Measurements from ENCODE around the gene VPS41.

The VPS41 gene

GRCh38 chr7:38798552-38799267 is 110.3 kb downstream of the VPS41 start:
- DNase-seq, result no peak

GRCh38 chr7:38796626-38797501 is 112.1 kb downstream of the VPS41 start:
- DNase-seq, result peak; percentile 54

- DNase-seq, result no peak
Measured at GRCh38 chr7:38795593-38795992, 113.4 kb downstream of the VPS41 start.

GRCh38 chr7:38781991-38782390 is 127.0 kb downstream of the VPS41 start:
- DNase-seq, result no peak

GRCh38 chr7:38777609-38778008 is 131.4 kb downstream of the VPS41 start:
- DNase-seq, result no peak

GRCh38 chr7:38775506-38776175 is 133.3 kb downstream of the VPS41 start:
- no peak for DNase-seq

- DNase-seq, result no peak
Measured at GRCh38 chr7:38773430-38773829, 135.6 kb downstream of the VPS41 start.

- DNase-seq, result no peak
Measured at GRCh38 chr7:38760226-38760625, 148.8 kb downstream of the VPS41 start.

- no peak for DNase-seq
Measured at GRCh38 chr7:38759028-38759427, 150.0 kb downstream of the VPS41 start.

GRCh38 chr7:38757931-38758330 is 151.1 kb downstream of the VPS41 start:
- DNase-seq, result no peak

- DNase-seq, result no peak
Measured at GRCh38 chr7:38756521-38756920, 152.5 kb downstream of the VPS41 start.

- no peak for DNase-seq
Measured at GRCh38 chr7:38753347-38753746, 155.6 kb downstream of the VPS41 start.

GRCh38 chr7:38751416-38751815 is 157.6 kb downstream of the VPS41 start:
- no peak for DNase-seq

GRCh38 chr7:38748056-38748610 is 160.9 kb downstream of the VPS41 start:
- no peak for DNase-seq

- no peak for DNase-seq
Measured at GRCh38 chr7:38746438-38746837, 162.6 kb downstream of the VPS41 start.

- DNase-seq, result peak; percentile 2
Measured at GRCh38 chr7:38744746-38745145, 164.2 kb downstream of the VPS41 start.

- no peak for DNase-seq
Measured at GRCh38 chr7:38743899-38744298, 165.1 kb downstream of the VPS41 start.

- DNase-seq, result no peak
Measured at GRCh38 chr7:38740041-38740440, 168.9 kb downstream of the VPS41 start.

- DNase-seq, result no peak
Measured at GRCh38 chr7:38736138-38736537, 172.9 kb downstream of the VPS41 start.

GRCh38 chr7:38731215-38731614 is 177.8 kb downstream of the VPS41 start:
- no peak for DNase-seq

- no peak for DNase-seq
Measured at GRCh38 chr7:38728145-38728544, 180.8 kb downstream of the VPS41 start.

GRCh38 chr7:38727184-38727940 is 181.6 kb downstream of the VPS41 start:
- DNase-seq, result no peak

GRCh38 chr7:38723327-38723726 is 185.7 kb downstream of the VPS41 start:
- no peak for DNase-seq

Measured in CD4-positive, alpha-beta T cell treated with Interleukin-12 subunit alpha and Interleukin-12 subunit beta, for 1 hour (primary cell).